GM18868 (cell line): ENCODE data around the gene FER1L5.

ENCODE experiments used
- ATAC-seq: cut with Tn5 transposase; IDR thresholded peaks from one replicate; pipeline ENCODE4 v1.9.1; 2021; ENCODE audit warnings: mild to moderate bottlenecking, moderate library complexity; ENCODE audit not compliant: unreplicated experiment

Gene FER1L5

GRCh38 chr2:96679848-96680247, 37.3 kb downstream of the FER1L5 start:
- no peak for ATAC-seq

- no peak for ATAC-seq
Observed at GRCh38 chr2:96680561-96681141, 38.1 kb downstream of the FER1L5 start.

- ATAC-seq, result no peak
Observed at GRCh38 chr2:96681540-96681939, 39.0 kb downstream of the FER1L5 start.

GRCh38 chr2:96683307-96683706, 40.7 kb downstream of the FER1L5 start:
- ATAC-seq, result no peak

GRCh38 chr2:96683972-96684820, 41.6 kb downstream of the FER1L5 start:
- ATAC-seq, result no peak

- no peak for ATAC-seq
Observed at GRCh38 chr2:96684883-96685576, 42.5 kb downstream of the FER1L5 start.

GRCh38 chr2:96685577-96686459, 43.3 kb downstream of the FER1L5 start:
- no peak for ATAC-seq

- no peak for ATAC-seq
Observed at GRCh38 chr2:96687266-96687665, 44.7 kb downstream of the FER1L5 start.

GRCh38 chr2:96687711-96688640, 45.4 kb downstream of the FER1L5 start:
- ATAC-seq, result no peak

- ATAC-seq, result no peak
Observed at GRCh38 chr2:96688649-96689430, 46.3 kb downstream of the FER1L5 start.

- no peak for ATAC-seq
Observed at GRCh38 chr2:96689431-96689991, 46.9 kb downstream of the FER1L5 start.

- no peak for ATAC-seq
Observed at GRCh38 chr2:96690306-96691021, 47.9 kb downstream of the FER1L5 start.

GRCh38 chr2:96691022-96691612, 48.6 kb downstream of the FER1L5 start:
- ATAC-seq, result no peak

GRCh38 chr2:96692094-96692971, 49.8 kb downstream of the FER1L5 start:
- no peak for ATAC-seq

GRCh38 chr2:96693286-96694200, 51.0 kb downstream of the FER1L5 start:
- ATAC-seq, result no peak

- no peak for ATAC-seq
Observed at GRCh38 chr2:96694279-96694678, 51.7 kb downstream of the FER1L5 start.
